B cell (primary cell): Measurements from ENCODE around the gene PSMG4. TPM values are rescaled to one million over a fixed set of nuclear protein-coding genes. Genes with fewer than 3 reads are reported as not detected.

Source experiments
- ATAC-seq: fragments of 200-7000 bp; cut with Tn5 transposase; one replicate; pipeline ENCODE4 v1.10.0; 2021; ENCODE audit warnings: low read depth, mild to moderate bottlenecking, moderate number of reproducible peaks, moderate library complexity
- CTCF ChIA-PET: fragments of 350-600 bp; sonication (Branson Sonifier 250); formaldehyde crosslinking; loops from one replicate; lab custom pipeline; 2021; ENCODE audit warnings: antibody characterized with exemption, inconsistent platforms; lab: Charles Lee
- POLR2A ChIA-PET: fragments of 350-600 bp; sonication (Branson Sonifier 250); formaldehyde crosslinking; loops from one replicate; lab custom pipeline; 2021; ENCODE audit warnings: antibody characterized with exemption; lab: Charles Lee
- DNase-seq: peaks from one replicate; pipeline ENCODE4 v3.0.0; 2013
- H2AFZ ChIP-seq: 2 replicates; pipeline ENCODE4 v1.6.1; 2012; ENCODE audit warnings: mild to moderate bottlenecking, low read depth, low read length; ENCODE audit not compliant: insufficient read depth, poor library complexity, severe bottlenecking
- H3K27ac ChIP-seq, 2 donors: 1 replicate in 1 of 2; 2 replicates in 1 of 2; pipeline ENCODE4 v1.5.1; 2012 to 2013; ENCODE audit warnings: low read length in 2 of 2, mild to moderate bottlenecking in 2 of 2, moderate library complexity in 1 of 2
- H3K27me3 ChIP-seq, 4 experiments: fragments of 200-600 bp in 1 of 4; sonication (generic) in 1 of 4; replicated peaks in 1 of 4; 1 replicate in 2 of 4; 2 replicates in 2 of 4; pipeline versions ENCODE4 v1.6.1 to v1.7.0; 2013 to 2016; ENCODE audit warnings: low read length in 3 of 4, mild to moderate bottlenecking in 2 of 4, mixed read lengths in 1 of 4, moderate library complexity in 1 of 4; ENCODE audit not compliant: insufficient read depth in 4 of 4, control insufficient read depth in 3 of 4; ENCODE audit errors: control extremely low read depth in 1 of 4
- H3K36me3 ChIP-seq, 2 experiments: replicated peaks in 1 of 2; 1 replicate in 1 of 2; 2 replicates in 1 of 2; pipeline versions ENCODE4 v1.6.1 to v1.7.1; 2013; ENCODE audit warnings: low read length in 1 of 2; ENCODE audit not compliant: insufficient read depth in 2 of 2, control insufficient read depth in 1 of 2; ENCODE audit errors: control extremely low read depth in 1 of 2, extremely low read depth in 1 of 2
- H3K4me1 ChIP-seq, 2 donors: fragments of 200-600 bp in 1 of 2; sonication (generic) in 1 of 2; 1 replicate in 1 of 2; 2 replicates in 1 of 2; pipeline versions ENCODE4 v1.5.1 to v1.6.1; 2013 to 2017; ENCODE audit warnings: low read length in 2 of 2; ENCODE audit not compliant: control insufficient read depth in 2 of 2, insufficient read depth in 2 of 2
- H3K4me2 ChIP-seq: replicated peaks from 2 replicates; pipeline ENCODE3; 2012; ENCODE audit warnings: mild to moderate bottlenecking, low read depth, low read length; ENCODE audit not compliant: poor library complexity, severe bottlenecking
- H3K4me3 ChIP-seq, 5 experiments: fragments of 200-600 bp in 1 of 5; sonication (generic) in 1 of 5; 1 replicate in 3 of 5; 2 replicates in 2 of 5; pipeline versions ENCODE4 v1.5.1 to v1.7.0; 2011 to 2016; ENCODE audit warnings: low read length in 4 of 5, mild to moderate bottlenecking in 4 of 5, low read depth in 2 of 5, control low read depth in 1 of 5, moderate library complexity in 1 of 5; ENCODE audit not compliant: insufficient read depth in 1 of 5; ENCODE audit errors: control extremely low read depth in 1 of 5, extremely low read depth in 1 of 5
- H3K79me2 ChIP-seq: fragments of 200-600 bp; sonication (generic); one replicate; pipeline ENCODE4 v1.6.0; 2016; ENCODE audit warnings: low read length; ENCODE audit not compliant: control insufficient read depth, insufficient read depth
- H3K9ac ChIP-seq: fragments of 200-600 bp; sonication (generic); 2 replicates; pipeline ENCODE4 v1.6.1; 2017; ENCODE audit warnings: mild to moderate bottlenecking, low read length, moderate library complexity
- H3K9me3 ChIP-seq, 3 donors: one replicate each; pipeline versions ENCODE4 v1.6.1 to v1.7.1; 2013; ENCODE audit warnings: low read length in 2 of 3; ENCODE audit not compliant: control insufficient read depth in 2 of 3, insufficient read depth in 1 of 3; ENCODE audit errors: control extremely low read depth in 1 of 3
- H4K20me1 ChIP-seq: 2 replicates; pipeline ENCODE4 v1.6.0; 2012; ENCODE audit warnings: mild to moderate bottlenecking, low read length; ENCODE audit not compliant: insufficient read depth, control insufficient read depth, poor library complexity, severe bottlenecking
- H3K27ac Mint-ChIP-seq: one replicate; pipeline ENCODE4 v1.8.0; 2021; ENCODE audit warnings: mixed read lengths
- H3K27me3 Mint-ChIP-seq: one replicate; pipeline ENCODE4 v1.8.0; 2021; ENCODE audit warnings: mixed read lengths
- H3K4me1 Mint-ChIP-seq: one replicate; pipeline ENCODE4 v1.8.0; 2021; ENCODE audit warnings: mixed read lengths
- H3K4me3 Mint-ChIP-seq: one replicate; pipeline ENCODE4 v1.8.0; 2021; ENCODE audit warnings: mixed read lengths
- H3K9me3 Mint-ChIP-seq: one replicate; pipeline ENCODE4 v1.8.0; 2022; ENCODE audit warnings: mixed read lengths; ENCODE audit not compliant: insufficient read depth
- EZH2 ChIP-seq: IDR thresholded peaks from 2 replicates; pipeline ENCODE4 v1.6.1; 2012; ENCODE audit warnings: borderline replicate concordance, low read depth, mild to moderate bottlenecking, moderate library complexity, low read length; ENCODE audit not compliant: insufficient read depth, poor library complexity, severe bottlenecking
- WGBS: methylation state at CpG from one replicate; pipeline ENCODE4 v1.1.5; 2013; ENCODE audit warnings: missing lambda C conversion rate; ENCODE audit not compliant: insufficient coverage; 5-methylcytosine and 5-hydroxymethylcytosine counted together
- intact Hi-C: fragments of 100-400 bp; cut with micrococcal nuclease; formaldehyde crosslinking; loops from one replicate; pipeline ENCODE4 v1.10.0; 2022
- polyA plus RNA-seq: library from polyadenylated mRNA; depleted of rRNA; stranded (reverse); fragments of >200 nt; gene quantifications from 2 replicates; pipeline ENCODE4 v1.2.3, GENCODE V29; 2012
- total RNA-seq, 2 donors: library from RNA; stranded (reverse); fragments of 120-200 nt in 1 of 2; gene quantifications; 1 replicate in 1 of 2; 2 replicates in 1 of 2; pipeline versions ENCODE4 v1.2.3 to v1.2.4, GENCODE V29; 2013 to 2022
- TF ChIP-seq, protein P1 (sequence below): fragments of 200-600 bp; IDR thresholded peaks from one replicate; pipeline ENCODE4 v1.8.0; 2022; ENCODE audit warnings: antibody characterized with exemption, mild to moderate bottlenecking

Gene PSMG4
- total and polyA plus RNA-seq, 2 donors (not counting 1 experiment from before 2014, with no cell fraction given), result 31.9 to 42.4 TPM

DNA sequence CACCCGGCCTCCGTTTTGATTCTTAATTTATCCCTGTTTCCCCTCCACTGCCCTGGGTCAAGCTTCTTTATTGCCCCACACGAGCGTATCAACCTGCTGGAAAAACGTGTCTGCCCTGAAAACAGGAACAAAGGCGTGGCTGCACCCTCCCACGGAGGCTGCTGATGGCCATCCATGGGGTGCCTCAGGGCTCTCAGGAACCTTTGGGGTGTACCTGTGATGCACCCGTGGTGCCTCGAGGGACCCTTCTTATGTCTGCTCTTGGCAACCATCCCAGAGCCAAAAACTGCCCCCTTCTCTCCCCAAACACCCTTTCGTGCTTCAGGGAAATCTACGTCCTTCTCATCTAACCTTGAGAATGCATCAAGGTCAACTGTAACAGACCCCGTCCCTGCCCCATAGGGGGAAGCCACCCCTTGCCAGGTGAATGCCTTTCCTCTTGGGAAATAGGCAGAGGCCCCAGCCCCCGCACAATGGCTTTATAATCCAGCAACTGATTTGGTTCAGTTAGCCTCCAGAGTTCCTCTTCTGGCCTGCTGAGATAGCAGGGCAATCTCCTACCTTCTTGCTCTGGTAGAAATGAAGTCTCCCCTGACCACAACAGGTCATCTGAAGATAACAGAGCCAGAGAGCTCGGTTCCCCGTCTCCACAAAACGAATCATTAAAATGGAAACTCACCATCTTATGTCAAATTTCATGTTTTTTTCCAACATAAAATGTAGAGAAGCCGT is 29.4 kb downstream of the PSMG4 start:
- Mint-ChIP-seq H3K27ac (no peak overlapping the region), H3K4me3 (no peak overlapping the region), H3K27me3 (no peaks in the 10 kb centered on the region), H3K9me3 (no peaks in the 10 kb centered on the region), H3K4me1 (no peaks in the 10 kb centered on the region)
- no peak overlapping the region for H3K27ac ChIP-seq
- ATAC-seq, result no peak
- CTCF ChIA-PET, result interaction anchor here (3.6 kb wide), 1 partner anchor 443 kb away, joined by 18 read pairs; no protein-coding TSS in a partner anchor
- H3K9ac ChIP-seq, result no peak overlapping the region
- no peaks in the 10 kb centered on the region for H3K4me1 ChIP-seq
- POLR2A ChIA-PET, result no interaction called here
- DNase-seq, result no peak
- H3K27me3 ChIP-seq, result no peaks in the 10 kb centered on the region
- no peaks in the 10 kb centered on the region for H3K9me3 ChIP-seq
- intact Hi-C loops, result no loop called here
- H3K4me2 ChIP-seq, result no peak overlapping the region
- no peak overlapping the region for H2AFZ ChIP-seq
- no peaks in the 10 kb centered on the region for H4K20me1 ChIP-seq
- H3K36me3 ChIP-seq, result no peaks in the 10 kb centered on the region
- H3K79me2 ChIP-seq, result no peaks in the 10 kb centered on the region
- WGBS, result 87% methylated on average over 16 of the region's 17 CpGs
- TF ChIP-seq EZH2, result no peak
- TF ChIP-seq, protein P1, sequence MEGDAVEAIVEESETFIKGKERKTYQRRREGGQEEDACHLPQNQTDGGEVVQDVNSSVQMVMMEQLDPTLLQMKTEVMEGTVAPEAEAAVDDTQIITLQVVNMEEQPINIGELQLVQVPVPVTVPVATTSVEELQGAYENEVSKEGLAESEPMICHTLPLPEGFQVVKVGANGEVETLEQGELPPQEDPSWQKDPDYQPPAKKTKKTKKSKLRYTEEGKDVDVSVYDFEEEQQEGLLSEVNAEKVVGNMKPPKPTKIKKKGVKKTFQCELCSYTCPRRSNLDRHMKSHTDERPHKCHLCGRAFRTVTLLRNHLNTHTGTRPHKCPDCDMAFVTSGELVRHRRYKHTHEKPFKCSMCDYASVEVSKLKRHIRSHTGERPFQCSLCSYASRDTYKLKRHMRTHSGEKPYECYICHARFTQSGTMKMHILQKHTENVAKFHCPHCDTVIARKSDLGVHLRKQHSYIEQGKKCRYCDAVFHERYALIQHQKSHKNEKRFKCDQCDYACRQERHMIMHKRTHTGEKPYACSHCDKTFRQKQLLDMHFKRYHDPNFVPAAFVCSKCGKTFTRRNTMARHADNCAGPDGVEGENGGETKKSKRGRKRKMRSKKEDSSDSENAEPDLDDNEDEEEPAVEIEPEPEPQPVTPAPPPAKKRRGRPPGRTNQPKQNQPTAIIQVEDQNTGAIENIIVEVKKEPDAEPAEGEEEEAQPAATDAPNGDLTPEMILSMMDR, result no peak
- H3K4me3 ChIP-seq, result no peak overlapping the region
